H9 (cell line): ENCODE results near the gene PDIA2. TPM values are rescaled to one million over a fixed set of nuclear protein-coding genes. Genes with fewer than 3 reads are reported as not detected.
A peak's percentile ranks its signal among the peaks of the same experiment; 100 is the strongest.
"Not testable (repeated sequence)": the region's sequence is repeated elsewhere in the genome, so short reads cannot be mapped to it uniquely, and the experiment has no call there.

Experiments
- DNase-seq: peaks from one replicate; pipeline ENCODE4 v3.0.0-alpha.2; 2017
- H2AFZ ChIP-seq: one replicate; pipeline ENCODE4 v1.6.1; 2013; ENCODE audit warnings: mild to moderate bottlenecking, low read length, control low read depth, moderate library complexity
- H2AK5ac ChIP-seq: 2 replicates; pipeline ENCODE4 v1.6.1; 2013; ENCODE audit warnings: low read length, control low read depth, mixed read lengths; ENCODE audit not compliant: insufficient read length
- H2BK120ac ChIP-seq: one replicate; pipeline ENCODE4 v1.6.1; 2013; ENCODE audit warnings: low read depth, mild to moderate bottlenecking, low read length, control low read depth, inconsistent platforms; ENCODE audit not compliant: poor library complexity, severe bottlenecking
- H2BK12ac ChIP-seq: 2 replicates; pipeline ENCODE4 v1.6.1; 2013; ENCODE audit warnings: low read length, control low read depth, mixed read lengths, low read depth; ENCODE audit not compliant: insufficient read length
- H2BK15ac ChIP-seq: 2 replicates; pipeline ENCODE4 v1.6.1; 2013; ENCODE audit warnings: low read depth, low read length, control low read depth
- H2BK20ac ChIP-seq: one replicate; pipeline ENCODE4 v1.6.1; 2013; ENCODE audit warnings: low read depth, mild to moderate bottlenecking, low read length, control low read depth, inconsistent platforms; ENCODE audit not compliant: poor library complexity, severe bottlenecking
- H2BK5ac ChIP-seq: 2 replicates; pipeline ENCODE4 v1.6.1; 2013; ENCODE audit warnings: low read length, control low read depth, mixed read lengths; ENCODE audit not compliant: insufficient read length
- H3K14ac ChIP-seq: 2 replicates; pipeline ENCODE4 v1.6.1; 2013; ENCODE audit warnings: low read length, control low read depth; ENCODE audit not compliant: insufficient read depth
- H3K18ac ChIP-seq: 2 replicates; pipeline ENCODE4 v1.6.1; 2013; ENCODE audit warnings: low read depth, mild to moderate bottlenecking, mixed read lengths, low read length, control low read depth; ENCODE audit not compliant: insufficient read length
- H3K23ac ChIP-seq: 2 replicates; pipeline ENCODE4 v1.6.1; 2013; ENCODE audit warnings: low read length, control low read depth, mixed read lengths, low read depth; ENCODE audit not compliant: insufficient read length
- H3K23me2 ChIP-seq: 2 replicates; pipeline ENCODE4 v1.6.1; 2013; ENCODE audit warnings: low read depth, mild to moderate bottlenecking, mixed read lengths, low read length, control low read depth; ENCODE audit not compliant: insufficient read length, poor library complexity, severe bottlenecking
- H3K27ac ChIP-seq: 2 replicates; pipeline ENCODE4 v1.5.1; 2013; ENCODE audit warnings: low read length, control low read depth, mixed read lengths, low read depth; ENCODE audit not compliant: insufficient read length
- H3K27me3 ChIP-seq: 2 replicates; pipeline ENCODE4 v1.6.1; 2013; ENCODE audit warnings: low read length, control low read depth, inconsistent platforms; ENCODE audit not compliant: insufficient read depth
- H3K4ac ChIP-seq: 2 replicates; pipeline ENCODE4 v1.6.1; 2013; ENCODE audit warnings: low read depth, mild to moderate bottlenecking, control low read depth, inconsistent platforms, low read length, moderate library complexity
- H3K4me1 ChIP-seq: 2 replicates; pipeline ENCODE4 v1.6.1; 2013; ENCODE audit warnings: low read length, control low read depth, inconsistent platforms; ENCODE audit not compliant: insufficient read depth
- H3K4me2 ChIP-seq: 2 replicates; pipeline ENCODE4 v1.6.1; 2013; ENCODE audit warnings: low read length, control low read depth, mixed read lengths; ENCODE audit not compliant: insufficient read length, insufficient read depth
- H3K56ac ChIP-seq: 2 replicates; pipeline ENCODE4 v1.6.1; 2013; ENCODE audit warnings: low read depth, mild to moderate bottlenecking, mixed read lengths, low read length, control low read depth; ENCODE audit not compliant: insufficient read length
- H3K79me1 ChIP-seq: 2 replicates; pipeline ENCODE4 v1.6.1; 2013; ENCODE audit warnings: low read depth, mild to moderate bottlenecking, moderate library complexity, low read length, control low read depth, inconsistent platforms; ENCODE audit not compliant: insufficient read depth, poor library complexity, severe bottlenecking
- H3K79me2 ChIP-seq: 2 replicates; pipeline ENCODE4 v1.6.1; 2013; ENCODE audit warnings: low read length, control low read depth, inconsistent platforms; ENCODE audit not compliant: insufficient read depth
- H3K9ac ChIP-seq: 2 replicates; pipeline ENCODE4 v1.6.1; 2013; ENCODE audit warnings: low read length, control low read depth, mixed read lengths; ENCODE audit not compliant: insufficient read length; ENCODE audit errors: extremely low read depth
- H3K9me3 ChIP-seq: one replicate; pipeline ENCODE4 v1.6.1; 2013; ENCODE audit warnings: low read depth, low read length, inconsistent platforms; ENCODE audit not compliant: control insufficient read depth
- H3T11ph ChIP-seq: one replicate; pipeline ENCODE4 v1.6.1; 2013; ENCODE audit warnings: mild to moderate bottlenecking, low read length, control low read depth, inconsistent platforms
- H4K20me1 ChIP-seq: one replicate; pipeline ENCODE4 v1.6.1; 2013; ENCODE audit not compliant: control insufficient read depth, insufficient read length, insufficient read depth
- H4K5ac ChIP-seq: 2 replicates; pipeline ENCODE4 v1.6.1; 2013; ENCODE audit warnings: low read depth, mild to moderate bottlenecking, mixed read lengths, low read length, control low read depth; ENCODE audit not compliant: insufficient read length
- H4K8ac ChIP-seq: replicated peaks from 2 replicates; pipeline ENCODE4 v1.6.1; 2013; ENCODE audit warnings: low read length, control low read depth, mixed read lengths, low read depth; ENCODE audit not compliant: insufficient read length
- H4K91ac ChIP-seq: 2 replicates; pipeline ENCODE4 v1.6.1; 2013; ENCODE audit warnings: low read depth, mild to moderate bottlenecking, moderate library complexity, mixed read lengths, low read length, control low read depth; ENCODE audit not compliant: insufficient read length
- H3K27ac Mint-ChIP-seq, 3 experiments: 2 replicates in 2 of 3; 3 replicates in 1 of 3; pipeline ENCODE4 v1.8.0; 2020 to 2021; ENCODE audit warnings: mixed read lengths in 3 of 3, mild to moderate bottlenecking in 1 of 3, moderate library complexity in 1 of 3
- H3K27me3 Mint-ChIP-seq: 2 replicates; pipeline ENCODE4 v1.8.0; 2021; ENCODE audit warnings: low read depth, mild to moderate bottlenecking, moderate library complexity, mixed read lengths
- H3K36me3 Mint-ChIP-seq, 3 experiments: 2 replicates in 2 of 3; 3 replicates in 1 of 3; pipeline ENCODE4 v1.8.0; 2020 to 2021; ENCODE audit warnings: low read depth in 3 of 3, mixed read lengths in 3 of 3; ENCODE audit not compliant: insufficient read depth in 1 of 3
- H3K4me1 Mint-ChIP-seq, 2 experiments: 2 replicates each; pipeline ENCODE4 v1.8.0; 2020; ENCODE audit warnings: mixed read lengths in 2 of 2
- H3K4me3 Mint-ChIP-seq, 2 experiments: 2 replicates in 1 of 2; 3 replicates in 1 of 2; pipeline ENCODE4 v1.8.0; 2020 to 2021; ENCODE audit warnings: mild to moderate bottlenecking in 2 of 2, mixed read lengths in 2 of 2, moderate library complexity in 1 of 2
- H3K9me3 Mint-ChIP-seq, 2 experiments: 2 replicates in 1 of 2; 3 replicates in 1 of 2; pipeline ENCODE4 v1.8.0; 2020; ENCODE audit warnings: mild to moderate bottlenecking in 2 of 2, mixed read lengths in 2 of 2, moderate library complexity in 1 of 2
- WGBS: extraction: QIAGEN DNeasy Blood & Tissue Kit; methylation state at CpG from one replicate; pipeline ENCODE4 v1.1.7; 2013; ENCODE audit warnings: missing lambda C conversion rate, low lambda C conversion rate, mixed read lengths; ENCODE audit not compliant: insufficient read length; ENCODE audit errors: extremely low coverage; 5-methylcytosine and 5-hydroxymethylcytosine counted together
- total RNA-seq: library from RNA; stranded (reverse); gene quantifications from 2 replicates; pipeline ENCODE4 v1.2.1, GENCODE V29; 2021
- TF ChIP-seq, protein P1 (sequence below): fragments of 200-600 bp; sonication (generic); conservative IDR thresholded peaks from 3 replicates; pipeline ENCODE4 v1.8.0; 2021; ENCODE audit warnings: antibody characterized with exemption, mild to moderate bottlenecking

Gene PDIA2
- total RNA-seq, 1 experiment from 2014 or later, result 1.4 TPM

DNA sequence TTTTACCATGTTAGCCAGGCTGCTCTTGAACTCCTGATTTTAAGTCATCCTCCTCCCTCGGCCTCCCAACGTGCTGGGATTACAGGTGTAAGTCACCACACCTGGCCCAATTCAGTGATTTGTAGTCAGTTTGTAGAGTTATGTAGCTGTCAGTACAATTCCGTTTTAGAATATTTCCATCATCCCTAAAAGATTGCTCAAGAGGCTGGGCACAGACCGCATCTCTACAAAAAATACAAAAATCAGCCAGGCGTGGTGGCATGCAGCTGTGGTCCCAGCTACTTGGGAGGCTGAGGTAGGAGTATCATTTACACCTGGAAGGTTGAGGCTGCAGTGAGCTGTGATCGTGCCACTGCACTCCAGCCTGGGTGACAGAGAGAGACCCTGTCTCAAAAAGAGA, 27.8 kb upstream of the PDIA2 start:
- Histone ChIP-seq H3K4me2 (no peak overlapping the region), H3K14ac (no peak overlapping the region), H3K9ac (no peak overlapping the region), H4K20me1 (no peaks in the 10 kb centered on the region), H3K4me1 (no peaks in the 10 kb centered on the region), H3K27ac (no peak overlapping the region), H3K9me3 (no peaks in the 10 kb centered on the region), H3T11ph (no peak overlapping the region), H4K91ac (no peak overlapping the region), H2BK120ac (no peak overlapping the region), H2BK15ac (no peak overlapping the region), H4K8ac (no peak overlapping the region), H3K18ac (no peak overlapping the region), H3K79me2 (no peaks in the 10 kb centered on the region), H3K79me1 (no peaks in the 10 kb centered on the region), H3K27me3 (no peaks in the 10 kb centered on the region), H2AK5ac (no peak overlapping the region), H3K56ac (no peak overlapping the region), H3K4ac (no peak overlapping the region), H4K5ac (no peak overlapping the region), H3K23ac (no peak overlapping the region), H2BK20ac (no peak overlapping the region), H2BK12ac (no peak overlapping the region), H3K23me2 (no peaks in the 10 kb centered on the region), H2BK5ac (no peak overlapping the region), H2AFZ (no peak overlapping the region)
- no CpG with 5 or more reads among the region's 6 CpGs for whole genome bisulfite sequencing
- H3K4me1 Mint-ChIP-seq, result no peaks in the 10 kb centered on the region; a peak in 1 of 4 replicates
- H3K4me3 Mint-ChIP-seq, result no peak overlapping the region
- no peak overlapping the region for H3K27ac Mint-ChIP-seq
- no peaks in the 10 kb centered on the region for H3K9me3 Mint-ChIP-seq
- peaks cover 15 to 61% (median 46%) of the 10 kb centered on the region in 3 experiments; a peak in 6 of 7 replicates for H3K36me3 Mint-ChIP-seq
- no peaks in the 10 kb centered on the region for H3K27me3 Mint-ChIP-seq
- TF ChIP-seq, protein P1, sequence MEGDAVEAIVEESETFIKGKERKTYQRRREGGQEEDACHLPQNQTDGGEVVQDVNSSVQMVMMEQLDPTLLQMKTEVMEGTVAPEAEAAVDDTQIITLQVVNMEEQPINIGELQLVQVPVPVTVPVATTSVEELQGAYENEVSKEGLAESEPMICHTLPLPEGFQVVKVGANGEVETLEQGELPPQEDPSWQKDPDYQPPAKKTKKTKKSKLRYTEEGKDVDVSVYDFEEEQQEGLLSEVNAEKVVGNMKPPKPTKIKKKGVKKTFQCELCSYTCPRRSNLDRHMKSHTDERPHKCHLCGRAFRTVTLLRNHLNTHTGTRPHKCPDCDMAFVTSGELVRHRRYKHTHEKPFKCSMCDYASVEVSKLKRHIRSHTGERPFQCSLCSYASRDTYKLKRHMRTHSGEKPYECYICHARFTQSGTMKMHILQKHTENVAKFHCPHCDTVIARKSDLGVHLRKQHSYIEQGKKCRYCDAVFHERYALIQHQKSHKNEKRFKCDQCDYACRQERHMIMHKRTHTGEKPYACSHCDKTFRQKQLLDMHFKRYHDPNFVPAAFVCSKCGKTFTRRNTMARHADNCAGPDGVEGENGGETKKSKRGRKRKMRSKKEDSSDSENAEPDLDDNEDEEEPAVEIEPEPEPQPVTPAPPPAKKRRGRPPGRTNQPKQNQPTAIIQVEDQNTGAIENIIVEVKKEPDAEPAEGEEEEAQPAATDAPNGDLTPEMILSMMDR, result no peak
- DNase-seq, result no peak

DNA sequence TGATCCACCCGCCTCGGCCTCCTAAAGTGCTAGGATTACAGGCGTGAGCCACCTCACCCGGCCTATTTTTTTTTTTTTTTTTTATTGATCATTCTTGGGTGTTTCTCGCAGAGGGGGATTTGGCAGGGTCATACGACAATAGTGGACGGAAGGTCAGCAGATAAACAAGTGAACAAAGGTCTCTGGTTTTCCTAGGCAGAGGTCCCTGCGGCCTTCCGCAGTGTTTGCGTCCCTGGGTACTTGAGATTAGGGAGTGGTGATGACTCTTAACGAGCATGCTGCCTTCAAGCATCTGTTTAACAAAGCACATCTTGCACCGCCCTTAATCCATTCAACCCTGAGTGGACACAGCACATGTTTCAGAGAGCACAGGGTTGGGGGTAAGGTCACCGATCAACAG, 24.9 kb upstream of the PDIA2 start:
- not testable (repeated sequence) for H2BK12ac ChIP-seq, H2BK5ac ChIP-seq, DNase-seq, H2AFZ ChIP-seq, H3T11ph ChIP-seq, H4K91ac ChIP-seq, H2BK120ac ChIP-seq, H3K4me1 ChIP-seq, H3K4me1 Mint-ChIP-seq, H4K20me1 ChIP-seq, H3K9ac ChIP-seq, H2BK15ac ChIP-seq, H3K79me1 ChIP-seq, H3K27ac ChIP-seq, H3K79me2 ChIP-seq, H3K4me2 ChIP-seq, H3K9me3 Mint-ChIP-seq, H3K23me2 ChIP-seq, H3K4ac ChIP-seq, H3K27me3 Mint-ChIP-seq, H3K27me3 ChIP-seq, H3K56ac ChIP-seq, H3K23ac ChIP-seq, H3K18ac ChIP-seq, H4K5ac ChIP-seq, H3K14ac ChIP-seq, H3K4me3 Mint-ChIP-seq, H2AK5ac ChIP-seq, H3K9me3 ChIP-seq, H2BK20ac ChIP-seq, H4K8ac ChIP-seq
- Mint-ChIP-seq H3K36me3 (peaks cover 20 to 66% (median 44%) of the 10 kb centered on the region in 3 experiments; a peak in 6 of 7 replicates), H3K27ac (peak overlapping the region in 1 of 3 experiments; percentile 39; a peak in 2 of 7 replicates)
- WGBS, result no CpG with 5 or more reads among the region's 13 CpGs
